ENCODE results near the gene CDY1.
"Not testable (repeated sequence)": the region's sequence is repeated elsewhere in the genome, so short reads cannot be mapped to it uniquely, and the experiment has no call there.

DNA sequence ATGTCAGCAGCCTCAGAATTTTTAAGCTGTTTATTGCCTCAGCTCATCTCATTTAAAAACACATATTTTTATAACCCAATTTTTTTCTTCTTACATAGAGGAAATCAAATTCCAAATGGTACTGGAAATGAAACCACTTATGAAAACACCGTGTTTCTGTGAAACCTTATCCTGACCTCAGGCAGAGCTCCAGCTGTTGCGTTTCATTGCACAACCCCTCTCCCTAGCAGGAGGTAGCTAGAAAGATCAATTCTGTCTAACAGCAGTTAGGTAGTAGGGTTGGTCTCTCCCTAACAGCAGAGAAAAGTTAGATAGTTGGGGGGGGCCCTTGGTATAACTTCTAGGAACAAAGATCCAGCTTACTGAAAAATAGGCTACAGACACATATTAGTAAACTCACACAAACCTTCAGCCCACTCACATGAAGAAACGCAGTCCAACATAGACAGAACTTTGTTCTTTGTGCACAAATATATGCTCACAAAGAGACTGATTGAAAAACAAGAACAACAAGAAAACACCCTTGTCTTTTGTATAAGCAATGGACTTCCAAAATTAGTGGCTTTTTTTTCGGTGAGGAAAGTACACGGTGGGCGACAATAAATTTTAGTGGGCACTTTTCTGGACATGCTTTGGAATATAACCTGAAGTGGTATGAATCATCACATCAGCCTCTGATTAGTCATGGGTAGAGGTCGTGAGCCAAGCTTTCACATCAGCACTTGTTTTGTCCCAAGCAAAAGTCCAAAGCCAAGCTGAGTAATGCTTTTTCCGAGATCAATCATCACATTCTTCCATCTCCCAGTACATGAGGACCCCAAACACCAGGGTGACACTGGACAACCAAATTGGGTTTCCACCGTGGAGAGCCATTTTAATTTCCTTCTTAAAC lies 21.4 kb downstream of the CDY1 start:
- not testable (repeated sequence) for TF ChIP-seq CTCF (optimal IDR thresholded peaks at IDR 0.05 in 1 of 3, IDR thresholded peaks at IDR 0.05 in 1 of 3, conservative IDR thresholded peaks at IDR 0.05 in 1 of 3; ENCODE audit: extremely low read depth in 1 of 3, insufficient read depth in 2 of 3, low read length in 3 of 3); EZH2 (IDR thresholded peaks at IDR 0.05; ENCODE audit: low read length)
